HCEC 1CT (cell line): ENCODE data around the gene EHD1.
"Not testable (repeated sequence)": the region's sequence is repeated elsewhere in the genome, so short reads cannot be mapped to it uniquely, and the experiment has no call there.

Experiments
- DNase-seq: peaks from one replicate; pipeline ENCODE4 v3.0.0-alpha.2; 2017

Gene EHD1

GRCh38 chr11:64817476-64817875, 60.9 kb downstream of the EHD1 start:
- no peak for DNase-seq

DNA sequence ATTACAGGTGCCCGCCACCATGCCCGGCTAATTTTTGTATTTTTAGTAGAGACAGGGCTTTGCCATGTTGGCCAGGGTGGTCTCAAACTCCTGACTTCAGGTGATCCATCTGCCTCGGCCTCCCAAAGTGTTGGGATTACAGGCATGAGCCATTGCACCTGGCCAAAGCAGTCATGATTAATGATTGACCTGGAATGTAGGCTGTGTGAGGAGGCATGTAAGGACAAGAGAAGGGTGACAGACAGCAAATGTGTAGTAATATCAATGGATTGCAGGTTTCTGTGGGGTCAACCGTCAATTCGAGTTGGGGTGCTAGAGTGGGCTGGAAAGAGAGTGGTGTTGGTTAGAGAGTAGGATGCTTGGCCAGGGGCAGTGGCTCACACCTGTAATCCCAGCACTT, 63.0 kb downstream of the EHD1 start:
- not testable (repeated sequence) for DNase-seq

GRCh38 chr11:64814712-64815187, 63.7 kb downstream of the EHD1 start:
- DNase-seq: no peak

- no peak for DNase-seq
Observed at GRCh38 chr11:64813826-64814225, 64.6 kb downstream of the EHD1 start.

- DNase-seq: no peak
Observed at GRCh38 chr11:64810891-64811272, 67.5 kb downstream of the EHD1 start.

- peak; percentile 97 for DNase-seq
Observed at GRCh38 chr11:64810271-64810890, 68.0 kb downstream of the EHD1 start, which contains the start of gene MEN1. MEN1 (minus strand) TSS chr11:64810551; CDS start chr11:64810109, 442 bp downstream.

DNA sequence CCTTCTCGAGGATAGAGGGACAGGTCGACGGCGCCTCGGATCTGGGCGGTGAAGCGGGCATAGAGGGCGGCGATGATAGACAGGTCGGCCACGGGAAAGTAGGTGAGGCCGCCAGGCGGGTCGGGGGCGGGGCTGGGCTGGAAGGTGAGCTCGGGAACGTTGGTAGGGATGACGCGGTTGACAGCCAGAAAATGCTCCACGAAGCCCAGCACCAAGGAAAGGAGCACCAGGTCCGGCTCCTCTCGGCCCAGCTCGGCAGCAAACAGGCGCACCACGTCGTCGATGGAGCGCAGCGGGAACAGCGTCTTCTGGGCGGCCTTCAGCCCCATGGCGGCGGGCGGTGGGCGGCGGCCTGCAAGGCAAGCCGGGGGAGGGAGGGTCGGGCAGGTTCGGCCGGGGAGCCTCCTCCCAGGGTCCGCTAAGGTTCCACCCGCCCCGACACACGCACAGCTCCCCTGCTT, 68.6 kb downstream of the EHD1 start:
- DNase-seq: no peak

DNA sequence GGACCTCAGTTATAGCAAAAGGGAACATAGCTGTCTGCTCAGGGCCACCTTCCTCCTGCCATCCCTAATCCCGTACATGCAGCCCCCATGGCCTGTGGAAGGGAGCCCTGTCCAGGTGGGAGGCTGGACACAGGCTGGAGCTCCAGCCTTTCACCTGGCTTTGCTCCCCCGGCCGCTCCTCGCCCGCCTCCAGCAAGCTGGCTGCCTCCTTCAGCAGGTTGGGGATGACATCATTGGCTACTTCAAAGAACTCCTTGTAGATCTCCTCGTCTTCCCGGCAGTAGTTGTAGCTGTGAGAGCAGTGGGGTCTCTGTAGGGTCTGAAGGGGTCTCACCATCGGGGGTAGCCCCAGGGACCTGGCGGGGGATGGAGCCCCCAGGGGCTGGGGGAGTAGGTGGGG, 72.9 kb downstream of the EHD1 start:
- DNase-seq: no peak

DNA sequence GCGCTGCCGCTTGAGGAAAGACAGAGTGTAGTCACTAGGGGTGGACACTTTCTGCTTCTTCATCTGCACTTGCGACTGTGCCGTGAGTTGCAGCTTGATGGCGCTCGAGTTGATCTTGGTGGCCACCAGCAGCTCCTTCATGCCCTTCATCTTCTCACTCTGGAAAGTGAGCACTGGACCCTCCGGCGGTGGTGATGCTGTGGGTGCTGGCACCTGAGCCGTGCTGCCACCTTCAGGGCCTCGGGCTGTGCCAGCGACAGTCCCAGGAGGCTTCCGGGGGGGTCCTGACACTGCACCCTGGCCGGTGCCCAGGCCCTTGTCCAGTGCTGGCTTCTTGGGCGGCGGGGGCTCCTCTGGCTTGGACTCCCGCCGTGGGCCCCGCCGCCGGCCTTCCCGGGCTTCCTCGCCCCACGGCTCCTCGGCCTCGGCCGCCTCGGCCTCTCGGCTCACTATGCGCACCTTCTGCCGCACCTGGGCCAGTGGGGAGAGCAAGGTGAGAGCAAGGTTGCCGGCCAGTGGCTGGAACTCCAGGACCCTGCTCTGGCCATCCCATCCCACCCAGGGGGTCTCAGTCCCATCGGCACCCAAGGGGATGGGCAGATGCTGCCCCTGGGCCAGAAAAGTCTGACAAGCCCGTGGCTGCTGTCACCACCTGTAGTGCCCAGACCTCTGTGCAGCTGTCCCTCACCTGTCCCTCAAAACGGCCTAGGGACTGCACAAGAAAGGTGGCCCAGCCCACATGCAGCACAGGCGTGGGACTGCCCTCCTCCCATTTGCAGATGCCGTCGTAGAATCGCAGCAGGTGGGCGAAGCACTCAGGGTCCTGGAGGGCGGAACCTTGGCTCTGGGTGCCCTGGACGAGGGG, 73.8 kb downstream of the EHD1 start:
- DNase-seq: no peak

- DNase-seq: no peak
Observed at GRCh38 chr11:64803846-64804345, 74.5 kb downstream of the EHD1 start.

- peak; percentile 83 for DNase-seq
Observed at GRCh38 chr11:64803158-64803845, 75.1 kb downstream of the EHD1 start, which contains the start of gene MAP4K2. MAP4K2 (minus strand) TSS chr11:64803214; CDS start chr11:64803149, 65 bp downstream.

- no peak for DNase-seq
Observed at GRCh38 chr11:64802370-64803157, 75.9 kb downstream of the EHD1 start.
